DND-41 (cell line): ENCODE measurements around the gene PRCC.

ENCODE experiments used
- ATAC-seq: fragments of 200-7000 bp; cut with Tn5 transposase; 3 replicates; pipeline ENCODE4 v1.9.1; 2021; ENCODE audit warnings: low read depth; ENCODE audit not compliant: insufficient read depth
- DNase-seq: peaks from one replicate; pipeline ENCODE4 v3.0.0-alpha.2; 2020
- H2AFZ ChIP-seq: 2 replicates; pipeline ENCODE4 v1.6.0; 2012; ENCODE audit warnings: low read depth, low read length
- H3K27ac ChIP-seq: 2 replicates; pipeline ENCODE4 v1.5.1; 2012; ENCODE audit warnings: low read length, inconsistent platforms
- H3K27me3 ChIP-seq: fragments of 200-600 bp; sonication (generic); 2 replicates; pipeline ENCODE4 v1.6.0; 2012; ENCODE audit warnings: low read length, mild to moderate bottlenecking, inconsistent platforms; ENCODE audit not compliant: insufficient read depth, poor library complexity
- H3K36me3 ChIP-seq: 2 replicates; pipeline ENCODE4 v1.5.1; 2012; ENCODE audit warnings: low read length, inconsistent platforms; ENCODE audit not compliant: insufficient read depth
- H3K4me1 ChIP-seq: 2 replicates; pipeline ENCODE4 v1.5.1; 2012; ENCODE audit warnings: mild to moderate bottlenecking, low read length; ENCODE audit not compliant: insufficient read depth
- H3K4me2 ChIP-seq: 2 replicates; pipeline ENCODE4 v1.6.0; 2012; ENCODE audit warnings: mild to moderate bottlenecking, moderate library complexity, low read length, inconsistent platforms; ENCODE audit not compliant: insufficient read depth
- H3K4me3 ChIP-seq, 2 experiments: fragments of 200-600 bp in 1 of 2; shearing (Covaris generic) in 1 of 2; 2 replicates each; pipeline ENCODE4 v1.5.1; 2012 to 2016; ENCODE audit warnings: inconsistent platforms in 2 of 2, low read length in 2 of 2, mild to moderate bottlenecking in 2 of 2, low read depth in 1 of 2, moderate library complexity in 1 of 2
- H3K79me2 ChIP-seq: 2 replicates; pipeline ENCODE4 v1.6.0; 2012; ENCODE audit warnings: low read length, inconsistent platforms; ENCODE audit not compliant: insufficient read depth
- H3K9ac ChIP-seq: 2 replicates; pipeline ENCODE4 v1.6.0; 2012; ENCODE audit warnings: low read depth, mild to moderate bottlenecking, inconsistent platforms, low read length, moderate library complexity
- H3K9me3 ChIP-seq: 2 replicates; pipeline ENCODE4 v1.5.1; 2012; ENCODE audit warnings: low read length, moderate library complexity, mild to moderate bottlenecking, inconsistent platforms; ENCODE audit not compliant: insufficient read depth, severe bottlenecking
- H4K20me1 ChIP-seq: 2 replicates; pipeline ENCODE4 v1.6.0; 2012; ENCODE audit warnings: low read length; ENCODE audit not compliant: insufficient read depth
- EZH2 ChIP-seq: IDR thresholded peaks from 3 replicates; pipeline ENCODE4 v1.6.1; 2012; ENCODE audit warnings: borderline replicate concordance, low read depth, mild to moderate bottlenecking, moderate library complexity, low read length, inconsistent platforms; ENCODE audit not compliant: severe bottlenecking
- TF ChIP-seq, protein P1 (sequence below): IDR thresholded peaks from 2 replicates; pipeline ENCODE4 v1.5.1; 2012; ENCODE audit warnings: borderline replicate concordance, low read length, moderate library complexity, mild to moderate bottlenecking; ENCODE audit not compliant: poor library complexity, severe bottlenecking; ENCODE audit errors: extremely low read depth

PRCC gene

DNA sequence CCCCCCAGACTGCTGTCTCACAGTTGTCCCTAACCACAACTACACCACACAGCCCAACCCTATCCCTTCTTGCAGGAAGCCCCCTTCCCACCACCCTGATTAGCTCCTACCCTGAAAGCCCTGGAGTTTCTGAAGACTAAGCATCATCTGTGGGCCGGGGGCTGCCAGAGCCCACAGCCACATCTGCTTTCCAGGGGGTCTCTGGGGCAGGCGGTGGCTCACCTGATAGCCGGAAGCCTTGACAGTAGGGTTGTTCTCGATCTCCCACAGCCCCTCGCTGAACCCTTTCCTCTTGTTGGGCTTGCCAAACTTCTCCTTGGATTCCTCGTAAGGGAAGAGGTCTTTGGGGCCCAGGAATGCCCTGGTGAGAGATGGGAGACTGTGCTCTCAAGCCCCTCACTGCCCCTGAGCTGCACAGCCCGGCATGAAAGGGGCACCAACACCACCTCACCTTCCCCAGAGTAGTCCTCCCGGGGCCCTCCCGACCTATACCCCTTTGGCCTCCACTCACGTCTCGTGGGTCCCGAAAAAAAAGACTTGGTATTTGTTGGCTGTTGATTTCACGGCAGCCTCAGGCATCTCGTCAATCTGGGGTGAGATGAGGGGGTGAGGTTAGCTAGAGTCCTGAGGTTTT, 22.4 kb upstream of the PRCC start:
- no peak overlapping the region for H3K4me2 ChIP-seq
- DNase-seq (no peak), ATAC-seq (no peak)
- no peak overlapping the region for H3K27ac ChIP-seq
- peaks cover 65% of the 10 kb centered on the region for H3K4me1 ChIP-seq
- H4K20me1 ChIP-seq: peaks cover 51% of the 10 kb centered on the region
- TF ChIP-seq EZH2: no peak
- TF ChIP-seq, protein P1, sequence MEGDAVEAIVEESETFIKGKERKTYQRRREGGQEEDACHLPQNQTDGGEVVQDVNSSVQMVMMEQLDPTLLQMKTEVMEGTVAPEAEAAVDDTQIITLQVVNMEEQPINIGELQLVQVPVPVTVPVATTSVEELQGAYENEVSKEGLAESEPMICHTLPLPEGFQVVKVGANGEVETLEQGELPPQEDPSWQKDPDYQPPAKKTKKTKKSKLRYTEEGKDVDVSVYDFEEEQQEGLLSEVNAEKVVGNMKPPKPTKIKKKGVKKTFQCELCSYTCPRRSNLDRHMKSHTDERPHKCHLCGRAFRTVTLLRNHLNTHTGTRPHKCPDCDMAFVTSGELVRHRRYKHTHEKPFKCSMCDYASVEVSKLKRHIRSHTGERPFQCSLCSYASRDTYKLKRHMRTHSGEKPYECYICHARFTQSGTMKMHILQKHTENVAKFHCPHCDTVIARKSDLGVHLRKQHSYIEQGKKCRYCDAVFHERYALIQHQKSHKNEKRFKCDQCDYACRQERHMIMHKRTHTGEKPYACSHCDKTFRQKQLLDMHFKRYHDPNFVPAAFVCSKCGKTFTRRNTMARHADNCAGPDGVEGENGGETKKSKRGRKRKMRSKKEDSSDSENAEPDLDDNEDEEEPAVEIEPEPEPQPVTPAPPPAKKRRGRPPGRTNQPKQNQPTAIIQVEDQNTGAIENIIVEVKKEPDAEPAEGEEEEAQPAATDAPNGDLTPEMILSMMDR: no peak
- no peaks in the 10 kb centered on the region for H3K9me3 ChIP-seq
- H3K79me2 ChIP-seq: peaks cover 70% of the 10 kb centered on the region
- H3K36me3 ChIP-seq: peaks cover 72% of the 10 kb centered on the region
- no peak overlapping the region for H3K9ac ChIP-seq
- H3K27me3 ChIP-seq: no peaks in the 10 kb centered on the region
- H3K4me3 ChIP-seq: no peak overlapping the region
- H2AFZ ChIP-seq: no peak overlapping the region

DNA sequence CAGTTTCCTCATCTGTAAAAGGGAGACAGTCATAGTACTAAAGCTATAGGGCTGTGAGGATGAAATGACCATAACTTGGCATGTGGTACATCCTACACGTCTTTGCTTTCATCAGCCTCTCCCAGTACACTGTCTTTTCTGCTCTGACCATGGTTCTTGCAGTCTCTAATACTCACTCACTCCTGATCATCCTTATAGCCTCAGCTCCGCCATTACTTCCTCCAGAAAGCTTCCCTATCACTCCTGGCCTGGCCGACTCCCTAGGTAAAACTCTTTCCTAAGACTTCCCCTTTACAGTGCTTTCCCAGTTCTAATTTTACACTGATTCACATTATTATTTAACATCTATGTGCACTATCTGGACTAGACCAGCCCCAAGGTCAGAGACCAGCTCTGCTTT, 21.5 kb upstream of the PRCC start:
- H3K4me3 ChIP-seq: no peak overlapping the region
- no peak overlapping the region for H2AFZ ChIP-seq
- H3K9ac ChIP-seq: no peak overlapping the region
- H3K27ac ChIP-seq: no peak overlapping the region
- peak overlapping the region; percentile 34; the same call in 1 of the 2 replicates for H3K4me2 ChIP-seq
- no peaks in the 10 kb centered on the region for H3K27me3 ChIP-seq
- peaks cover 56% of the 10 kb centered on the region for H4K20me1 ChIP-seq
- ATAC-seq: no peak
- H3K9me3 ChIP-seq: no peaks in the 10 kb centered on the region
- peaks cover 70% of the 10 kb centered on the region for H3K79me2 ChIP-seq
- no peak for TF ChIP-seq EZH2
- TF ChIP-seq, protein P1: no peak
- DNase-seq: no peak
- H3K4me1 ChIP-seq: peaks cover 66% of the 10 kb centered on the region
- H3K36me3 ChIP-seq: peaks cover 73% of the 10 kb centered on the region

DNA sequence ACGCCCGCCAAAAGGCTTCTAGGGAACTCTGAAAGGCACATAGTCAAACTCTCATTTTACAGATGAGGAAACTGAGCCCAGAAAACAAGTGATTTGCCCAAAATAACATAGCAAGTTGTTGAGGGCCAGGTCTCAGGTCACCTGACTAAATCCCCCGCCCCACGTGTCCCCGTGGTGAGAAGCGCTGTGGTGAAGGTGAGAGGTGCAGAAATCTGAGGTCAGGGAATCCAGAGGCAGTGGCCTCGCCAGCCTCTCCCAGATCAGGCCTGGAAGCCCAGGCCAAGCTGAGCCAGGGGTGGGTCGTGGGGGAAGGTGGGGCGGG, 21.0 kb upstream of the PRCC start:
- Histone ChIP-seq H3K9ac (no peak overlapping the region), H3K27me3 (no peaks in the 10 kb centered on the region), H3K4me1 (peaks cover 64% of the 10 kb centered on the region), H3K9me3 (no peaks in the 10 kb centered on the region), H4K20me1 (peaks cover 56% of the 10 kb centered on the region), H3K36me3 (peaks cover 73% of the 10 kb centered on the region), H3K4me3 (no peak overlapping the region), H2AFZ (no peak overlapping the region), H3K4me2 (peak overlapping the region; percentile 34; the same call in 1 of the 2 replicates), H3K27ac (no peak overlapping the region), H3K79me2 (peaks cover 75% of the 10 kb centered on the region)
- no peak for ATAC-seq
- no peak for DNase-seq
- TF ChIP-seq EZH2: no peak

DNA sequence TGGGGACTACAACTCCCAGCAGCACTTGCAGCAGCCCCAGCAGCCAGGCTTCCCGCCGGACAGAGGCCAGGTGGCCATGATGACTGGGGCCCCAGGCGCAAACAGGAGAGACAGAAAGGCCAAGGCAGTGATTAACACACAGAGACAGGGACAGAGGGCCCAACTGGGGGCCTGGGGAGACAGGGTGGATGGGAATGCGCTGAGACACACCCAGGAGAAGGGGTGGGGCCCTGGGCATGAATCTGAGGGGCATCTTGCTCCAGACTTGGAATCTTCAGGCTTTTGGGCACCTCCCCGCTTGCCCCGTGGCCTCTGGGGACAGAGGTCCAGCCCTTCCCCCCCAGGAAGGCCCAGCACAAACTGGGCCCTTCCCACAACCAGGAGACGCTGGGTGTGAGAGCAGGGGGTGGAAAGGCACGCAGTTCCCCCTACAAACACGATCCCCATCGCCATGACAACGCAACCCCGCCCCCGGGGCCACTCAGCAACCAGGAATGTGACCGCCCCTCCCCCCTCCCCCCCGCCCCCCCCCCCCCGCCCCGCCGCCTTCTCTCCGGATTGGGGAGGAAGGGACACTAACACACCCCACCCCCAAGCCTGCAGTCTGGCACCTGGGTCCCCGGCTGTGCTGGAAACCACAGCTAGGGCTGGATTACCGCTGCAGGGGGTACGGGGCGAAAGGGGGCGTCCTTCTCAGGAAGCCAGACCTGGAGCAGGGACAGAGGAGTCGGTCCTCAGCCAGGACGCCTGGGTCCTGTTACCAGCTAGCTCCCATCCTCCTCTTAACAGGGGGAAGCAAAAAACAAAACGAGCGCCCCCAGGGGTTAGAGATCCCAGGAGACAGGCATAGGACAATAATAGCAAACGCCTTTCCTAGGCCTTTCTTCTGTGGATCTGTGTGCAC, 20.4 kb upstream of the PRCC start:
- Histone ChIP-seq H3K4me1 (peaks cover 58% of the 10 kb centered on the region), H2AFZ (no peak overlapping the region), H3K4me2 (peak overlapping the region; percentile 92), H3K4me3 (peak overlapping the region in 1 of 2 experiments; percentile 89; a peak in 2 of 4 replicates), H3K9me3 (no peaks in the 10 kb centered on the region), H3K36me3 (peaks cover 67% of the 10 kb centered on the region), H3K79me2 (peaks cover 79% of the 10 kb centered on the region), H4K20me1 (peaks cover 56% of the 10 kb centered on the region), H3K27me3 (no peaks in the 10 kb centered on the region), H3K27ac (peak overlapping the region; percentile 93), H3K9ac (peak overlapping the region; percentile 97)
- peak; percentile 79 for DNase-seq
- TF ChIP-seq, protein P1: no peak
- no peak for TF ChIP-seq EZH2
- ATAC-seq: peak; percentile 42
